Measurements from ENCODE around the gene FRG2C. TPM values are rescaled to one million over a fixed set of nuclear protein-coding genes. Genes with fewer than 3 reads are reported as not detected.
"Not testable (repeated sequence)": the region's sequence is repeated elsewhere in the genome, so short reads cannot be mapped to it uniquely, and the experiment has no call there.

FRG2C gene
- total RNA-seq, 2 donors from 2014 or later, result not detected

- intact Hi-C loops (cut with DNase I, micrococcal nuclease); ATAC-seq; DNase-seq: not testable (repeated sequence)
Measured at GRCh38 chr3:75667757-75668701, 3.9 kb downstream of the FRG2C start.

GRCh38 chr3:75668759-75669347, 4.7 kb downstream of the FRG2C start:
- ATAC-seq (peak; percentile 50), DNase-seq (peak; percentile 55 to 78)
- intact Hi-C loops (cut with DNase I, micrococcal nuclease), result not testable (repeated sequence)

- intact Hi-C loops (cut with DNase I, micrococcal nuclease), result not testable (repeated sequence)
- peak; percentile 34 for ATAC-seq
- DNase-seq, result peak; percentile 24 to 54
Measured at GRCh38 chr3:75669348-75670297, 5.5 kb downstream of the FRG2C start.

- DNase-seq; ATAC-seq; intact Hi-C loops (cut with DNase I, micrococcal nuclease): not testable (repeated sequence)
Measured at GRCh38 chr3:75670298-75671286, 6.5 kb downstream of the FRG2C start.

- DNase-seq, ATAC-seq: not testable (repeated sequence)
Measured at GRCh38 chr3:75671287-75672139, 7.4 kb downstream of the FRG2C start.

GRCh38 chr3:75672140-75672775, 8.1 kb downstream of the FRG2C start:
- ATAC-seq; intact Hi-C loops (cut with DNase I, micrococcal nuclease): not testable (repeated sequence)
- peak in 1 of 2 donors; percentile 67 for DNase-seq

More at GRCh38 chr3:75671287-75672139, 7.4 kb downstream of the FRG2C start:
- intact Hi-C loops (cut with DNase I, micrococcal nuclease), result not testable (repeated sequence)

- intact Hi-C loops (cut with DNase I, micrococcal nuclease); DNase-seq; ATAC-seq: not testable (repeated sequence)
Measured at GRCh38 chr3:75683965-75684364, 19.8 kb downstream of the FRG2C start.

- ATAC-seq (no peak), DNase-seq (no peak)
- intact Hi-C loops (cut with DNase I, micrococcal nuclease), result no loop called here
Measured at GRCh38 chr3:75687323-75687722, 23.2 kb downstream of the FRG2C start.

- intact Hi-C loops (cut with DNase I, micrococcal nuclease), result no loop called here
- no peak for DNase-seq
- ATAC-seq, result no peak
Measured at GRCh38 chr3:75692061-75692460, 27.9 kb downstream of the FRG2C start.

Small RNA genes within 50 kb of the gene (microRNA-seq; reads per million reads assigned to microRNA genes)
- gene MIR1324, result 0 reads per million in 2 donors

Other genes starting within 250 kb of the FRG2C start
- 1 to 10 TPM; 9.2 to 9.3 TPM for gene ZNF717, start 121.2 kb downstream of the FRG2C start, total RNA-seq

All from left colon (tissue), 2 donors.